K562 (cell line): ENCODE results near the gene TCAP. TPM values are rescaled to one million over a fixed set of nuclear protein-coding genes. Genes with fewer than 3 reads are reported as not detected.

ENCODE experiments used
- BRD9 ChIP-seq: fragments of 450-650 bp; IDR thresholded peaks from 2 replicates; pipeline ENCODE4 v1.6.1; 2018; ENCODE audit warnings: low read depth; ENCODE audit not compliant: partially characterized antibody
- CBX3 ChIP-seq, 2 experiments: IDR thresholded peaks; 1 replicate in 1 of 2; 2 replicates in 1 of 2; pipeline ENCODE4 v1.6.1; 2012; ENCODE audit warnings: inconsistent platforms in 2 of 2, low read length in 2 of 2, borderline replicate concordance in 1 of 2, control low read depth in 1 of 2
- JUN ChIP-seq, 2 experiments: sonication (generic) in 1 of 2; formaldehyde crosslinking in 1 of 2; IDR thresholded peaks; 2 replicates each; pipeline versions ENCODE4 v1.6.1 to v1.8.0; 2012 to 2022; ENCODE audit warnings: borderline replicate concordance in 2 of 2, mild to moderate bottlenecking in 2 of 2, improper control_type of control experiment in 1 of 2, low read depth in 1 of 2, low read length in 1 of 2, missing genetic modification reagents in 1 of 2
- MEF2A ChIP-seq: IDR thresholded peaks from 2 replicates; pipeline ENCODE4 v1.6.1; 2011; ENCODE audit warnings: low read depth, mild to moderate bottlenecking, low read length, moderate library complexity; ENCODE audit not compliant: control insufficient read depth
- NR2C2 ChIP-seq, 2 experiments: fragments of 200-800 bp in 1 of 2; sonication (Bioruptor generic) in 1 of 2; sonication (generic) in 1 of 2; formaldehyde crosslinking in 1 of 2; IDR thresholded peaks; 2 replicates each; pipeline versions ENCODE4 v1.6.1 to v1.8.0; 2016 to 2022; ENCODE audit warnings: mild to moderate bottlenecking in 1 of 2, missing compliant biosample characterization in 1 of 2, missing genetic modification characterization in 1 of 2, missing genetic modification reagents in 1 of 2
- SMARCA5 ChIP-seq: fragments of 450-650 bp; IDR thresholded peaks from 2 replicates; pipeline ENCODE4 v1.6.1; 2016
- SRSF1 ChIP-seq: fragments of 200-400 bp; formaldehyde crosslinking; IDR thresholded peaks from 2 replicates; pipeline ENCODE4 v1.6.1; 2017; ENCODE audit warnings: mild to moderate bottlenecking, low read depth, low read length, moderate library complexity
- U2AF2 ChIP-seq: fragments of 200-400 bp; formaldehyde crosslinking; optimal IDR thresholded peaks from 2 replicates; pipeline ENCODE3; 2017; ENCODE audit warnings: low read depth, mild to moderate bottlenecking, low read length
- polyA plus RNA-seq, 8 experiments: library from polyadenylated mRNA; depleted of rRNA in 4 of 8; stranded (reverse) in 5 of 8; unstranded in 3 of 8; fragments of >200 nt; fragmentation: Nextera tagmentation in 2 of 8; fragmentation: Illumina TruSeq in 1 of 8; extraction: Ambion mirVana in 2 of 8; extraction: Trizol in 1 of 8; gene quantifications; 2 replicates each; pipeline versions ENCODE4 v1.2.1 to v1.2.3, GENCODE V29; 2011 to 2014; ENCODE audit warnings: inconsistent platforms in 1 of 8, missing spikeins in 1 of 8
- total RNA-seq, 7 experiments: library from RNA; depleted of rRNA in 6 of 7; stranded (reverse); fragments of >200 nt in 6 of 7; fragmentation: Illumina TruSeq in 2 of 7; extraction: Trizol in 2 of 7; gene quantifications; 2 replicates each; pipeline versions ENCODE4 v1.2.1 to v1.2.3, GENCODE V29; 2011 to 2021; ENCODE audit warnings: low replicate concordance in 1 of 7
- TF ChIP-seq, protein P1 (sequence below), 2 experiments: fragments of 450-650 bp; formaldehyde crosslinking in 1 of 2; IDR thresholded peaks; 2 replicates each; pipeline versions ENCODE4 v1.4.0 to v1.6.1; 2014 to 2020; ENCODE audit warnings: mild to moderate bottlenecking in 2 of 2, borderline replicate concordance in 1 of 2, low read depth in 1 of 2
- TF ChIP-seq, protein P2 (sequence below): fragments of 450-650 bp; conservative IDR thresholded peaks from 2 replicates; pipeline ENCODE4 v1.6.1; 2016; ENCODE audit warnings: missing genetic modification characterization, low read depth, mild to moderate bottlenecking, control low read depth, missing compliant biosample characterization
- TF ChIP-seq, protein P3 (sequence below), 2 experiments: IDR thresholded peaks; 2 replicates each; pipeline ENCODE4 v1.6.1; 2012; ENCODE audit warnings: improper control_type of control experiment in 2 of 2, low read depth in 2 of 2, low read length in 2 of 2, borderline replicate concordance in 1 of 2

TCAP gene
- total and polyA plus RNA-seq, 9 of the 15 experiments (the other 6 are each of a cell fraction or from before 2014, with no cell fraction given): 0.33 to 1.4 (median 0.82) TPM; not detected in 2

DNA sequence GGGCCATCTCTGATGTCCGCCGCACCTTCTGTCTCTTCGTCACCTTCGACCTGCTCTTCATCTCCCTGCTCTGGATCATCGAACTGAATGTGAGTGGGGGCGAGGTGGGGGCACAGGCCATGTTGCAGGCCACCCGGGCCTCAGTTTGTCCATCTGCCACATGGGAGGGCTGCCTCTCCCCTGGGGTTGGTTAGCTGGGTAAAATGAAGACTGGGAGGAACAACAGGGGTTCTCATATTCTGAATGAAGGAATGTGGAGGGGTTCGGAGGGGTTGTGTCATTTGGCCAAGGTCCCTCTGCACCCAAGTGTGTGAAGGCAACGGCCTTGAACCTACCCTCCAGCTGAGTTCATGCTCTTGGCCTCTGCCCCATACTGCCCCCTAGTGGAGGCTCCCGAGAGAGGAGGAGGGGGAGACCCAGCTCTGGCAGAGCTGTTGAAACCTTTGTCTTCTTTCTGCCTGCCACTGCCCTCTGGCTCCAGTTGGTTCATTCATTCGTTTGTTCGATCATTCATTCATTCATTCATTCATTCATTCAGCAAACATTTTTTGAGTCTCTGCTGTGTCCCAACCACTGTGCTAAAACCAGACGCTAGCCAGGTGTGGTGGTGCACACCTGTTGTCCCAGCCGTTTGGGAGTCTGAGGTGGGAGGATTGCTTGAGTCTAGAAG, 11.4 kb upstream of the TCAP start (continued):
- TF ChIP-seq JUN (IDR thresholded peaks at IDR 0.05; ENCODE audit: borderline replicate concordance, low read depth, low read length) (no peak), JUN (CRISPR knock-in tag; IDR thresholded peaks at IDR 0.05; ENCODE audit: borderline replicate concordance) (no peak), U2AF2 (no peak), NR2C2 (CRISPR knock-in tag; IDR thresholded peaks at IDR 0.05) (no peak), NR2C2 (tag; IDR thresholded peaks at IDR 0.05) (0 out of 2 replicates have a peak, but pooled peaks have one; percentile 44), CBX3 (IDR thresholded peaks at IDR 0.05; ENCODE audit: borderline replicate concordance in 1 of 2, low read length in 2 of 2) (peak in 1 of 2 experiments; percentile 70; a peak in 2 of 3 replicates), SRSF1 (no peak), MEF2A (no peak), SMARCA5 (peak; percentile 75), BRD9 (peak; percentile 22)
- TF ChIP-seq, protein P1, sequence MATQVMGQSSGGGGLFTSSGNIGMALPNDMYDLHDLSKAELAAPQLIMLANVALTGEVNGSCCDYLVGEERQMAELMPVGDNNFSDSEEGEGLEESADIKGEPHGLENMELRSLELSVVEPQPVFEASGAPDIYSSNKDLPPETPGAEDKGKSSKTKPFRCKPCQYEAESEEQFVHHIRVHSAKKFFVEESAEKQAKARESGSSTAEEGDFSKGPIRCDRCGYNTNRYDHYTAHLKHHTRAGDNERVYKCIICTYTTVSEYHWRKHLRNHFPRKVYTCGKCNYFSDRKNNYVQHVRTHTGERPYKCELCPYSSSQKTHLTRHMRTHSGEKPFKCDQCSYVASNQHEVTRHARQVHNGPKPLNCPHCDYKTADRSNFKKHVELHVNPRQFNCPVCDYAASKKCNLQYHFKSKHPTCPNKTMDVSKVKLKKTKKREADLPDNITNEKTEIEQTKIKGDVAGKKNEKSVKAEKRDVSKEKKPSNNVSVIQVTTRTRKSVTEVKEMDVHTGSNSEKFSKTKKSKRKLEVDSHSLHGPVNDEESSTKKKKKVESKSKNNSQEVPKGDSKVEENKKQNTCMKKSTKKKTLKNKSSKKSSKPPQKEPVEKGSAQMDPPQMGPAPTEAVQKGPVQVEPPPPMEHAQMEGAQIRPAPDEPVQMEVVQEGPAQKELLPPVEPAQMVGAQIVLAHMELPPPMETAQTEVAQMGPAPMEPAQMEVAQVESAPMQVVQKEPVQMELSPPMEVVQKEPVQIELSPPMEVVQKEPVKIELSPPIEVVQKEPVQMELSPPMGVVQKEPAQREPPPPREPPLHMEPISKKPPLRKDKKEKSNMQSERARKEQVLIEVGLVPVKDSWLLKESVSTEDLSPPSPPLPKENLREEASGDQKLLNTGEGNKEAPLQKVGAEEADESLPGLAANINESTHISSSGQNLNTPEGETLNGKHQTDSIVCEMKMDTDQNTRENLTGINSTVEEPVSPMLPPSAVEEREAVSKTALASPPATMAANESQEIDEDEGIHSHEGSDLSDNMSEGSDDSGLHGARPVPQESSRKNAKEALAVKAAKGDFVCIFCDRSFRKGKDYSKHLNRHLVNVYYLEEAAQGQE (IDR thresholded peaks at IDR 0.05; ENCODE audit: borderline replicate concordance): peak; percentile 59; the same call in 1 of the 2 replicates
- TF ChIP-seq, protein P1 (CRISPR knock-in tag; IDR thresholded peaks at IDR 0.05; ENCODE audit: low read depth): no peak
- TF ChIP-seq, protein P2, sequence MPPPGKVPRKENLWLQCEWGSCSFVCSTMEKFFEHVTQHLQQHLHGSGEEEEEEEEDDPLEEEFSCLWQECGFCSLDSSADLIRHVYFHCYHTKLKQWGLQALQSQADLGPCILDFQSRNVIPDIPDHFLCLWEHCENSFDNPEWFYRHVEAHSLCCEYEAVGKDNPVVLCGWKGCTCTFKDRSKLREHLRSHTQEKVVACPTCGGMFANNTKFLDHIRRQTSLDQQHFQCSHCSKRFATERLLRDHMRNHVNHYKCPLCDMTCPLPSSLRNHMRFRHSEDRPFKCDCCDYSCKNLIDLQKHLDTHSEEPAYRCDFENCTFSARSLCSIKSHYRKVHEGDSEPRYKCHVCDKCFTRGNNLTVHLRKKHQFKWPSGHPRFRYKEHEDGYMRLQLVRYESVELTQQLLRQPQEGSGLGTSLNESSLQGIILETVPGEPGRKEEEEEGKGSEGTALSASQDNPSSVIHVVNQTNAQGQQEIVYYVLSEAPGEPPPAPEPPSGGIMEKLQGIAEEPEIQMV (tag): no peak
- TF ChIP-seq, protein P3, sequence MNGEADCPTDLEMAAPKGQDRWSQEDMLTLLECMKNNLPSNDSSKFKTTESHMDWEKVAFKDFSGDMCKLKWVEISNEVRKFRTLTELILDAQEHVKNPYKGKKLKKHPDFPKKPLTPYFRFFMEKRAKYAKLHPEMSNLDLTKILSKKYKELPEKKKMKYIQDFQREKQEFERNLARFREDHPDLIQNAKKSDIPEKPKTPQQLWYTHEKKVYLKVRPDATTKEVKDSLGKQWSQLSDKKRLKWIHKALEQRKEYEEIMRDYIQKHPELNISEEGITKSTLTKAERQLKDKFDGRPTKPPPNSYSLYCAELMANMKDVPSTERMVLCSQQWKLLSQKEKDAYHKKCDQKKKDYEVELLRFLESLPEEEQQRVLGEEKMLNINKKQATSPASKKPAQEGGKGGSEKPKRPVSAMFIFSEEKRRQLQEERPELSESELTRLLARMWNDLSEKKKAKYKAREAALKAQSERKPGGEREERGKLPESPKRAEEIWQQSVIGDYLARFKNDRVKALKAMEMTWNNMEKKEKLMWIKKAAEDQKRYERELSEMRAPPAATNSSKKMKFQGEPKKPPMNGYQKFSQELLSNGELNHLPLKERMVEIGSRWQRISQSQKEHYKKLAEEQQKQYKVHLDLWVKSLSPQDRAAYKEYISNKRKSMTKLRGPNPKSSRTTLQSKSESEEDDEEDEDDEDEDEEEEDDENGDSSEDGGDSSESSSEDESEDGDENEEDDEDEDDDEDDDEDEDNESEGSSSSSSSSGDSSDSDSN (IDR thresholded peaks at IDR 0.05; ENCODE audit: borderline replicate concordance in 1 of 2, low read depth in 2 of 2, low read length in 2 of 2): no peak
